ENCODE measurements around the gene CDKN2C. TPM values are rescaled to one million over a fixed set of nuclear protein-coding genes. Genes with fewer than 3 reads are reported as not detected.
A peak's percentile ranks its signal among the peaks of the same experiment; 100 is the strongest.

Gene CDKN2C
- total and polyA plus RNA-seq, 3 donors from 2014 or later: 7.4 to 9.5 (median 8.8) TPM

GRCh38 chr1:50959913-50960844 is 9.9 kb upstream of the CDKN2C start, which contains the start of gene FAF1:
TSS of gene FAF1 (minus strand) at chr1:50960267. CDS start at chr1:50959811, 456 bp downstream.
- H3K4me3 ChIP-seq: peak within 1 kb of the TSS; percentile 69 to 79
- peak within 1 kb of the TSS; percentile 63 to 84 for H3K27ac ChIP-seq
- H3K27me3 ChIP-seq: no peaks in the 10 kb centered on the region
- TF ChIP-seq CTCF (IDR thresholded peaks at IDR 0.05): peak in 2 of 3 experiments; percentile 48 to 62
- TF ChIP-seq POLR2A (IDR thresholded peaks at IDR 0.05): no peak
- 0% methylated on average over 35 to 77 of the region's 80 CpGs for WGBS, 2 donors
- DNase-seq: peak; percentile 96
- intact Hi-C loops (cut with DNase I; ENCODE audit: low total_unique reads): no loop called here
- H3K4me1 ChIP-seq: peaks cover 3% of the 10 kb centered on the region
- H3K36me3 ChIP-seq (ENCODE audit: low read depth, missing control alignments): no peaks in the 10 kb centered on the region
- no peaks in the 10 kb centered on the region for H3K9me3 ChIP-seq

GRCh38 chr1:50964863-50965262 is 5.2 kb upstream of the CDKN2C start:
- TF ChIP-seq CTCF (IDR thresholded peaks at IDR 0.05) (no peak), POLR2A (IDR thresholded peaks at IDR 0.05) (no peak)

GRCh38 chr1:50966991-50967390 is 3.1 kb upstream of the CDKN2C start:
- Histone ChIP-seq H3K36me3 (ENCODE audit: low read depth, missing control alignments) (no peaks in the 10 kb centered on the region), H3K27me3 (no peaks in the 10 kb centered on the region), H3K9me3 (no peaks in the 10 kb centered on the region), H3K4me3 (peak overlapping the region in 1 of 2 donors; percentile 78), H3K27ac (peak overlapping the region in 1 of 2 donors; percentile 97), H3K4me1 (no peaks in the 10 kb centered on the region)
- 41 to 51% methylated on average over 3 of the region's 3 CpGs for WGBS, 2 donors
- intact Hi-C loops (cut with DNase I; ENCODE audit: low total_unique reads): no loop called here
- no peak for TF ChIP-seq POLR2A (IDR thresholded peaks at IDR 0.05)
- no peak for TF ChIP-seq CTCF (IDR thresholded peaks at IDR 0.05)
- no peak for DNase-seq

More at GRCh38 chr1:50964863-50965262, 5.2 kb upstream of the CDKN2C start:
- WGBS, 2 donors: 88 to 92% methylated on average over 11 of the region's 11 CpGs
- Histone ChIP-seq H3K36me3 (ENCODE audit: low read depth, missing control alignments) (no peaks in the 10 kb centered on the region), H3K9me3 (no peaks in the 10 kb centered on the region), H3K4me3 (no peak overlapping the region), H3K27ac (no peak overlapping the region), H3K27me3 (no peaks in the 10 kb centered on the region), H3K4me1 (no peaks in the 10 kb centered on the region)
- no peak for DNase-seq
- intact Hi-C loops (cut with DNase I; ENCODE audit: low total_unique reads): no loop called here

GRCh38 chr1:50967416-50968157 is 2.5 kb upstream of the CDKN2C start:
- no peaks in the 10 kb centered on the region for H3K9me3 ChIP-seq
- no peak for DNase-seq
- no peaks in the 10 kb centered on the region for H3K4me1 ChIP-seq
- H3K27ac ChIP-seq: peak overlapping the region; percentile 85 to 97
- intact Hi-C loops (cut with DNase I; ENCODE audit: low total_unique reads): no loop called here
- WGBS, 2 donors: 7% methylated on average over 17 of the region's 17 CpGs
- no peaks in the 10 kb centered on the region for H3K27me3 ChIP-seq
- H3K36me3 ChIP-seq (ENCODE audit: low read depth, missing control alignments): no peaks in the 10 kb centered on the region
- TF ChIP-seq POLR2A (IDR thresholded peaks at IDR 0.05) (no peak), CTCF (IDR thresholded peaks at IDR 0.05) (no peak)
- H3K4me3 ChIP-seq: peak overlapping the region; percentile 74 to 78
